Liver (tissue), 9 donors: ENCODE measurements around the gene ITGA11. TPM values are rescaled to one million over a fixed set of nuclear protein-coding genes. Genes with fewer than 3 reads are reported as not detected.

Experiments used
- DNase-seq: peaks from one replicate; pipeline ENCODE4 v3.0.0-alpha.2; 2017; ENCODE audit warnings: low spot score
- H3K27ac ChIP-seq, 2 donors: one replicate each; pipeline ENCODE4 v1.7.0; 2013; ENCODE audit warnings: inconsistent platforms in 2 of 2, low read length in 2 of 2, control low read depth in 1 of 2, low read depth in 1 of 2, mild to moderate bottlenecking in 1 of 2
- H3K27me3 ChIP-seq, 4 donors: one replicate each; pipeline versions ENCODE4 v1.6.1 to v1.7.0; 2013; ENCODE audit warnings: low read length in 3 of 4, inconsistent platforms in 1 of 4, mild to moderate bottlenecking in 1 of 4, moderate library complexity in 1 of 4; ENCODE audit not compliant: control insufficient read depth in 4 of 4, insufficient read depth in 4 of 4
- H3K36me3 ChIP-seq, 4 donors: one replicate each; pipeline versions ENCODE4 v1.6.1 to v1.7.0; 2013; ENCODE audit warnings: low read length in 3 of 4, mild to moderate bottlenecking in 3 of 4, low read depth in 1 of 4, moderate library complexity in 1 of 4; ENCODE audit not compliant: control insufficient read depth in 4 of 4, insufficient read depth in 3 of 4
- H3K4me1 ChIP-seq, 4 donors: one replicate each; pipeline versions ENCODE4 v1.6.1 to v1.7.0; 2013; ENCODE audit warnings: low read length in 3 of 4, mild to moderate bottlenecking in 3 of 4, moderate library complexity in 1 of 4; ENCODE audit not compliant: control insufficient read depth in 4 of 4, insufficient read depth in 4 of 4
- H3K4me3 ChIP-seq, 3 donors: one replicate each; pipeline versions ENCODE4 v1.6.1 to v1.7.0; 2013; ENCODE audit warnings: low read length in 3 of 3, control low read depth in 1 of 3, low read depth in 1 of 3, mild to moderate bottlenecking in 1 of 3
- H3K9ac ChIP-seq, 2 donors: one replicate each; pipeline ENCODE4 v1.7.0; 2013; ENCODE audit warnings: low read length in 2 of 2, mild to moderate bottlenecking in 2 of 2, moderate library complexity in 2 of 2, control low read depth in 1 of 2, low read depth in 1 of 2
- H3K9me3 ChIP-seq, 4 donors: one replicate each; pipeline versions ENCODE4 v1.6.1 to v1.7.0; 2013; ENCODE audit warnings: low read length in 3 of 4; ENCODE audit not compliant: control insufficient read depth in 4 of 4
- CTCF ChIP-seq: fragments of 150-350 bp; IDR thresholded peaks from 2 replicates; pipeline ENCODE4 v1.5.1; 2017; ENCODE audit warnings: improper control_type of control experiment, low read depth, low read length; ENCODE audit not compliant: missing input control
- EGR1 ChIP-seq, 2 donors: IDR thresholded peaks; 2 replicates each; pipeline ENCODE4 v1.6.1; 2016 to 2018; ENCODE audit warnings: antibody characterized with exemption in 2 of 2, low read depth in 2 of 2
- FOXA1 ChIP-seq: IDR thresholded peaks from 2 replicates; pipeline ENCODE4 v1.6.1; 2016; ENCODE audit warnings: antibody characterized with exemption
- FOXA2 ChIP-seq: IDR thresholded peaks from 2 replicates; pipeline ENCODE4 v1.6.1; 2016; ENCODE audit warnings: antibody characterized with exemption
- GABPA ChIP-seq, 2 donors: IDR thresholded peaks in 1 of 2; conservative IDR thresholded peaks in 1 of 2; 2 replicates each; pipeline ENCODE4 v1.6.1; 2016; ENCODE audit warnings: antibody characterized with exemption in 2 of 2, mild to moderate bottlenecking in 1 of 2, moderate library complexity in 1 of 2
- HNF4G ChIP-seq: IDR thresholded peaks from 2 replicates; pipeline ENCODE4 v1.6.1; 2016; ENCODE audit warnings: antibody characterized with exemption
- JUND ChIP-seq, 2 donors: IDR thresholded peaks; 2 replicates each; pipeline ENCODE4 v1.6.1; 2016; ENCODE audit warnings: antibody characterized with exemption in 2 of 2
- MAX ChIP-seq: IDR thresholded peaks from 2 replicates; pipeline ENCODE4 v1.6.1; 2016; ENCODE audit warnings: antibody characterized with exemption
- NR2F2 ChIP-seq: IDR thresholded peaks from 2 replicates; pipeline ENCODE4 v1.6.1; 2016; ENCODE audit warnings: antibody characterized with exemption
- RAD21 ChIP-seq, 2 donors: IDR thresholded peaks; 2 replicates each; pipeline ENCODE4 v1.6.1; 2016; ENCODE audit warnings: antibody characterized with exemption in 2 of 2, mild to moderate bottlenecking in 2 of 2
- REST ChIP-seq: IDR thresholded peaks from 2 replicates; pipeline ENCODE4 v1.6.1; 2016; ENCODE audit warnings: antibody characterized with exemption, mild to moderate bottlenecking
- RXRA ChIP-seq, 2 donors: IDR thresholded peaks; 2 replicates each; pipeline ENCODE4 v1.6.1; 2017 to 2018; ENCODE audit warnings: antibody characterized with exemption in 2 of 2, mild to moderate bottlenecking in 1 of 2
- SP1 ChIP-seq: IDR thresholded peaks from 2 replicates; pipeline ENCODE4 v1.6.1; 2018; ENCODE audit warnings: antibody characterized with exemption, mild to moderate bottlenecking
- YY1 ChIP-seq: IDR thresholded peaks from 2 replicates; pipeline ENCODE4 v1.6.1; 2016; ENCODE audit warnings: antibody characterized with exemption, mild to moderate bottlenecking
- ZBTB33 ChIP-seq: IDR thresholded peaks from 2 replicates; pipeline ENCODE4 v1.6.1; 2016; ENCODE audit warnings: antibody characterized with exemption
- WGBS: extraction: QIAGEN DNeasy Blood & Tissue Kit; methylation state at CpG from one replicate; pipeline ENCODE4 v1.1.7; 2013; 5-methylcytosine and 5-hydroxymethylcytosine counted together
- polyA plus RNA-seq, 2 donors: library from polyadenylated mRNA; stranded (reverse) in 1 of 2; unstranded in 1 of 2; fragments of 200-250 nt in 1 of 2; fragments of >200 nt in 1 of 2; fragmentation: Nextera tagmentation in 1 of 2; extraction: Ambion mirVana in 1 of 2; gene quantifications; one replicate each; pipeline versions ENCODE4 v1.2.1 to v1.2.3, GENCODE V29; 2013 to 2015
- total RNA-seq, 2 donors: library from RNA; depleted of rRNA; stranded (reverse); fragments of >200 nt; gene quantifications; one replicate each; pipeline ENCODE4 v1.2.3, GENCODE V29; 2014
- donor health status: healthy.
- donor health status: healthy.
- donor health status: healthy.
- donor health status: healthy.
- donor health status: healthy.

The ITGA11 gene
- total and polyA plus RNA-seq, 4 donors = 0.32 to 1.0 (median 0.67) TPM

- 72% methylated on average over 5 of the region's 5 CpGs for WGBS
- Histone ChIP-seq H3K36me3 (no peaks in the 10 kb centered on the region), H3K9me3 (no peaks in the 10 kb centered on the region), H3K4me3 (no peak overlapping the region), H3K27ac (peak overlapping the region; percentile 88 to 98), H3K4me1 (peaks cover 13 to 40% (median 28%) of the 10 kb centered on the region in 4 donors), H3K9ac (no peak overlapping the region), H3K27me3 (no peaks in the 10 kb centered on the region)
- DNase-seq = no peak
- TF ChIP-seq HNF4G = no peak
- no peak for TF ChIP-seq RAD21 (IDR thresholded peaks at IDR 0.05)
- no peak for TF ChIP-seq FOXA2
- no peak for TF ChIP-seq JUND (IDR thresholded peaks at IDR 0.05)
- TF ChIP-seq MAX = no peak
- TF ChIP-seq REST = no peak
- no peak for TF ChIP-seq NR2F2
- no peak for TF ChIP-seq YY1
- TF ChIP-seq CTCF = no peak
- TF ChIP-seq ZBTB33 = no peak
- TF ChIP-seq FOXA1 = no peak
- no peak for TF ChIP-seq RXRA (IDR thresholded peaks at IDR 0.05)
- no peak for TF ChIP-seq EGR1 (IDR thresholded peaks at IDR 0.05; ENCODE audit: low read depth in 2 of 2)
- TF ChIP-seq SP1 = no peak
- TF ChIP-seq GABPA (IDR thresholded peaks at IDR 0.05 in 1 of 2, conservative IDR thresholded peaks at IDR 0.05 in 1 of 2) = no peak
These were observed 157.6 kb downstream of the ITGA11 start for GRCh38 chr15:68274201-68274848.

- Histone ChIP-seq H3K36me3 (no peaks in the 10 kb centered on the region), H3K9ac (no peak overlapping the region), H3K9me3 (no peaks in the 10 kb centered on the region), H3K4me1 (peaks cover 13 to 31% (median 24%) of the 10 kb centered on the region in 4 donors), H3K4me3 (no peak overlapping the region), H3K27me3 (no peaks in the 10 kb centered on the region), H3K27ac (no peak overlapping the region)
- DNase-seq = no peak
- 89% methylated on average over 1 of the region's 1 CpG for WGBS
- TF ChIP-seq NR2F2 = no peak
- no peak for TF ChIP-seq REST
- no peak for TF ChIP-seq CTCF
- TF ChIP-seq ZBTB33 = no peak
These were observed 159.2 kb downstream of the ITGA11 start for GRCh38 chr15:68272721-68273271.
